ENCODE results near the gene KRT31.
"Not testable (repeated sequence)": the region's sequence is repeated elsewhere in the genome, so short reads cannot be mapped to it uniquely, and the experiment has no call there.

Gene KRT31

DNA sequence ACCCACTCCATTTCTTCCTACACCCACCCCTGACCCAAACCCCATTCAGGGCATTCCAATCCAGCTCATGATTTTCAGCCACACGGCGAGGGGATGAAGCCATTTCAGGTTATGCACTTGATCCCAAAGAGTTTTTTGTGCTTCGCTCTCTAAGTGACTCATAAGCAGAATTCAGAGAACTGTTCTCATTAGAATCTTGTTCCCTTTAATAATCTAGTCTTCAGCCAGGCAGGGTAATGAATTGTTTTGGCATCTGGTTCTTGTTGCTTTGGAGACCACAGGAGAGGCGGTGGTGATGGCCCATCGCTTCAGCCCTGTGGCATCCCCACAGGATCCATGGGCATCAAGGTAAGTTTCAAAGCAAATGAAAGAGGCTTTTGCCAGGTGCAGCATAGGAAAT lies 4.8 kb upstream of the KRT31 start:
- no peak for DNase-seq (ENCODE audit: low read depth)
- H3K4me3 ChIP-seq (ENCODE audit: low read length): no peak overlapping the region
- TF ChIP-seq, protein P1, sequence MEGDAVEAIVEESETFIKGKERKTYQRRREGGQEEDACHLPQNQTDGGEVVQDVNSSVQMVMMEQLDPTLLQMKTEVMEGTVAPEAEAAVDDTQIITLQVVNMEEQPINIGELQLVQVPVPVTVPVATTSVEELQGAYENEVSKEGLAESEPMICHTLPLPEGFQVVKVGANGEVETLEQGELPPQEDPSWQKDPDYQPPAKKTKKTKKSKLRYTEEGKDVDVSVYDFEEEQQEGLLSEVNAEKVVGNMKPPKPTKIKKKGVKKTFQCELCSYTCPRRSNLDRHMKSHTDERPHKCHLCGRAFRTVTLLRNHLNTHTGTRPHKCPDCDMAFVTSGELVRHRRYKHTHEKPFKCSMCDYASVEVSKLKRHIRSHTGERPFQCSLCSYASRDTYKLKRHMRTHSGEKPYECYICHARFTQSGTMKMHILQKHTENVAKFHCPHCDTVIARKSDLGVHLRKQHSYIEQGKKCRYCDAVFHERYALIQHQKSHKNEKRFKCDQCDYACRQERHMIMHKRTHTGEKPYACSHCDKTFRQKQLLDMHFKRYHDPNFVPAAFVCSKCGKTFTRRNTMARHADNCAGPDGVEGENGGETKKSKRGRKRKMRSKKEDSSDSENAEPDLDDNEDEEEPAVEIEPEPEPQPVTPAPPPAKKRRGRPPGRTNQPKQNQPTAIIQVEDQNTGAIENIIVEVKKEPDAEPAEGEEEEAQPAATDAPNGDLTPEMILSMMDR (IDR thresholded peaks at IDR 0.05; ENCODE audit: insufficient read depth, low read depth, low read length, missing control alignments): no peak

DNA sequence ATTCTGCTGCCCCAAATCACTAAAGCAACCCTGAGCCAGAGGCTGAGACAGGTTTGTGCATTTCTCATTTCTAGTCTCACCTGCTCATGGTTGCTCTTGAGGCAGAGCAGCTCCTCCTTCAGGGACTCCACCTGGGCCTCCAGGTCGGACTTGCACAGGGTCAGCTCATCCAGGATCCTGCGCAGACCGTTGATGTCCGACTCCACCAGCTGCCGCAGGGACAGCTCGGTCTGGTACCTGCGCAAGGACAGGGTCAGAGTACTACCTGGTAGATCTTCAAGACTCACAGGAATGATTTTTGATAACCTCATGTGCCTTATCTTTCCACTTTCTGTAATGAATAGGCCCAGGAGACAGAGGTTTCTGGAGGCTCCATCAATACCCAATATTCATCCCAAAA lies 1.1 kb downstream of the KRT31 start:
- TF ChIP-seq, protein P1 (IDR thresholded peaks at IDR 0.05; ENCODE audit: insufficient read depth, low read depth, low read length, missing control alignments): no peak
- no peak for DNase-seq (ENCODE audit: low read depth)
- H3K4me3 ChIP-seq (ENCODE audit: low read length): no peak overlapping the region

DNA sequence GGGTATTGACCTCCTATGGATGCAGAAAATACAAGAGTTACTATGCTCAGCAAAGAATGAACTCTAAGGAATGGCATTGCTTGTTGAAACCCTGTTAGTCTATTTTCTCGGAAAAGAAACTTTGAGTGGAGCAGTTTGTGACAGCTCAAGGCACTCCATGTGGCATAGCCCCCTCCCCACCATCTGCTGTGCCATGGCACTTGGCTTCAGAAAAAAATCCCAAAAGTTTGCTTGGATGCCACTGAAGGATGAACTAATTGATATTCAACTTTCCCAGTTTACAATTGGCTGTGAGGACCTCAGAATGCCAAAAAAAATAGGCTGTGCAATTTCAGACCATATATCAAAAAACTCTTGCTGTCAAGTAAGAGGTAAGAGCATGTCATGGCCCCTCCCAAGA lies 1.8 kb downstream of the KRT31 start:
- TF ChIP-seq, protein P1 (IDR thresholded peaks at IDR 0.05; ENCODE audit: insufficient read depth, low read depth, low read length, missing control alignments): no peak
- H3K4me3 ChIP-seq (ENCODE audit: low read length): no peak overlapping the region
- DNase-seq (ENCODE audit: low read depth): no peak

DNA sequence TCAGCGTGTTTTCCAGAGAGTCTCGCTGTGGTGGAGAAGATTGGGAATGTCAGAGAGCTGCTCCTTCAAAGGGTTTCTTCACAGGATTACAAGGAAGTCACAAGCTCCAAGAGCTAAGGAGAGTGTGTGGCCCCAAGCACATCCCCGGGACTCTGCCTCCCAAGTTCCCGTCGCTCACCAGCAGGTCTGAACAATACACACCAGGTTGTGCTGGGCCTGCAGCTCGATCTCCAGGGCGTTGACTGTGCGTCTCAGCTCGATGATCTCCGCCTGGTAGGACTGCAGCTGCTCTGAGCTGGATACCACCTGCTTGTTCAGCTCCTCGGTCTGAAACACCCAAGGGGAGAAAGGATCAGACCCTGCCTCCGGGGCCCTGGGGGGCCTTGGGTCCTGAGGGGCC lies 2.4 kb downstream of the KRT31 start:
- DNase-seq (ENCODE audit: low read depth); H3K4me3 ChIP-seq (ENCODE audit: low read length): not testable (repeated sequence)

DNA sequence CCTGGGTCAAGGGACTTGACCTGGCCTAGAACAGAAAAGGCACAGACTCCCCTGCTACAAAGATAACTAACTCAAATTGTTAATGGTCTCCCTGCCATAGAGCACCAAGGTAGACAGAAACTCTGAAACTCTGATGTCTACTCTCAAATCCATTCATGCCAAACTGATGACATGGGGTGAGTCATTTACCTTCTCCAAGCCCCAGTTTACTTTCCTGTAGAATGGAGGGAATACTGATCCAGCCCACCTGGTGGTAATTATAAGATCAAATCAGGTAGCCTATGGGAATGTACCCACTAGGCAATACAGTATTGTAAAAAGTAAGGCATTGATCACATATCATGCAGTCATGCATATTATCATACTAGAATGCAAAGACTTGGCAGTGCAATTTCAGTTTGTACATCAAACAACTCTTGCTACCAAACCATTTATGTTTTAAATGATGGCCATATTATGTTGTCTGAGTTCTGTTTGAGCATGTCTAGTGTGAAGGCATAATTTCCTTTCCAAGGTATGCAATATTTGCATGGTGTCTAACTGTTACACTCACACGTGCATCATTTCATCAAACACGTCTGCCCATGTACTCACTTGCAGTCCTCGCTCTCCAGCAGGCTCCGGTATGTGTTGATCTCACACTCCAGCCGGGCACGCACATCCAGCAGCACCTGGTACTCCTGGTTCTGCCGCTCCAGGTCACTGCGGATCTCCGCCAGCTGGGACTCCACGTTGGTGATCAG lies 3.0 kb downstream of the KRT31 start:
- TF ChIP-seq, protein P1 (IDR thresholded peaks at IDR 0.05; ENCODE audit: insufficient read depth, low read depth, low read length, missing control alignments): no peak
- peak; percentile 97 for DNase-seq (ENCODE audit: low read depth)
- no peak overlapping the region for H3K4me3 ChIP-seq (ENCODE audit: low read length)

DNA sequence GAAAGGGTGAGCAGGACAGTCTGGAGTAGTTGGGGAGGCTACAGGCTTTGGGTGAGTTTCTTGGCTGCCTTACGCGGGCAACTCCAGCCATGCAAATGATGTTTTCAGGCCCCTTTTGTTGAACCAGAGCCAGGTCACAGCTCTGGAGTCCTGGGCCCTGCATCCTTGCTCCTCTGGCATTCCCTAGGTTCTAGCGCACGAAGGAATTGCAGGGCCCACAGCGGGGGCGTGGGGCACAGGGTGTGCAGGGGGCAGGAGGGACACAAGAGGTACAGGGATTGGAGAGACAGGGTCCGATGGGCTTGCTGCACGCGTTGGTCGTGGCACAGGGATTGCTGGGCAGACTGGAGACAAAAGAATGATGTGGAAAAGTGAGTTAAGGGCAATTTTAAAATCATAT lies 3.6 kb downstream of the KRT31 start:
- TF ChIP-seq, protein P1 (IDR thresholded peaks at IDR 0.05; ENCODE audit: insufficient read depth, low read depth, low read length, missing control alignments): no peak
- DNase-seq (ENCODE audit: low read depth): no peak
- H3K4me3 ChIP-seq (ENCODE audit: low read length): no peak overlapping the region

DNA sequence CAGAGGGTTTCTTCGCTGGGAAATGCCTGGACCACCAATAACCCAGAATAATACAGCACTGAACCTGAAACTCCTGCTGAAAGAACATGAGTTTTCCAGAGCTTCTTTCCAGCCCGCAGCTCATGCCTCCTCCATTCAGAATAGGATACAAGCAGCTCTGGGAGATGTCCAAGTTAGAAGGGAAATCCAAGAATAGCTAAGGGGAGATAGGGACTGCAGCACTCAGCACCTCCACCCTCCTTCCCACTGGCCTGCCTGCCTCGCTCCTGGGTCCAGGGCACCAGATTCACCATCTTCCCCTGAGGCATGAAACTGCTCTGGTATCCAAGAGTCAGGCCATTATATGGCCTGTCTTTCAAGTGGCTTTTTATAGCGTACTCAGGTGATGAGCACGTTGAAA lies 4.1 kb downstream of the KRT31 start:
- TF ChIP-seq, protein P1 (IDR thresholded peaks at IDR 0.05; ENCODE audit: insufficient read depth, low read depth, low read length, missing control alignments): no peak
- H3K4me3 ChIP-seq (ENCODE audit: low read length): no peak overlapping the region
- no peak for DNase-seq (ENCODE audit: low read depth)
